ENCODE data around the gene CRTC1.

GRCh38 chr19:18769989-18770528 is 86.6 kb downstream of the CRTC1 start:
- TF ChIP-seq CTCF (IDR thresholded peaks at IDR 0.05) = no peak
- no peak for TF ChIP-seq POLR2A (IDR thresholded peaks at IDR 0.05)

Data from gastroesophageal sphincter (tissue), 3 donors.